ENCODE results near the gene DHRSX.

The DHRSX gene

DNA sequence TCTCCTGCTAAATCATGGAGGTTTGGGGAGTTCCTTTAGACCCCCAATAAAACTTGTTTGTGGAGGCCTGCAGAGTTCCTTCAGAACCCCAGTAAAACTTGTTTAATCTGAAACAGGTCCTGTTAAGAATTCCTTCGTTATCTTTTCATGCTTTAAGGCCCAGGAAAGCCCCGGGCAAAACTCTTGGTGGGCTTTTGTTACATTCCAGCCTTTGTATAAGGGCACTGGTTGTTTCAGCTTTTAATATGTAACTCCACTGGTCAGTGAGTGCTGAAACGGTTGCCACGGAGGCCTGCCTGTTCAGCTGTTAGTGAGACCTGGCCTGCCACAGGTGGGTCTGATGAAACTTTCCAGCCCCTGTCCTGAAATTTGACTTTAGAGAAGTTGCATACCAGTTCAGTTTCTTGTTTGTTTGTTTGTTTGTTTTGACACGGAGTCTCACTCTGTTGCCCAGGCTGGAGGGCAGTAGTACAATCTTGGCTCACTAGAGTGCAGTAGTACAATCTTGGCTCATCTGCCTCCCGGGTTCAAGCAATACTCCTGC lies 12.4 kb upstream of the DHRSX start:
- H3K36me3 ChIP-seq (ENCODE audit: low read depth): no peaks in the 10 kb centered on the region
- no peaks in the 10 kb centered on the region for H3K9me3 ChIP-seq (ENCODE audit: severe bottlenecking)
- H3K4me1 ChIP-seq (ENCODE audit: insufficient read depth, poor library complexity, severe bottlenecking): no peaks in the 10 kb centered on the region
- DNase-seq (ENCODE audit: low spot score): no peak
- no peaks in the 10 kb centered on the region for H3K27me3 ChIP-seq (ENCODE audit: insufficient read depth, poor library complexity, severe bottlenecking)
- no peak for ATAC-seq (ENCODE audit: low read depth)
- H3K4me3 ChIP-seq (ENCODE audit: severe bottlenecking): no peak overlapping the region
- no peak overlapping the region for H3K27ac ChIP-seq (ENCODE audit: poor library complexity, severe bottlenecking)
- TF ChIP-seq, protein P1, sequence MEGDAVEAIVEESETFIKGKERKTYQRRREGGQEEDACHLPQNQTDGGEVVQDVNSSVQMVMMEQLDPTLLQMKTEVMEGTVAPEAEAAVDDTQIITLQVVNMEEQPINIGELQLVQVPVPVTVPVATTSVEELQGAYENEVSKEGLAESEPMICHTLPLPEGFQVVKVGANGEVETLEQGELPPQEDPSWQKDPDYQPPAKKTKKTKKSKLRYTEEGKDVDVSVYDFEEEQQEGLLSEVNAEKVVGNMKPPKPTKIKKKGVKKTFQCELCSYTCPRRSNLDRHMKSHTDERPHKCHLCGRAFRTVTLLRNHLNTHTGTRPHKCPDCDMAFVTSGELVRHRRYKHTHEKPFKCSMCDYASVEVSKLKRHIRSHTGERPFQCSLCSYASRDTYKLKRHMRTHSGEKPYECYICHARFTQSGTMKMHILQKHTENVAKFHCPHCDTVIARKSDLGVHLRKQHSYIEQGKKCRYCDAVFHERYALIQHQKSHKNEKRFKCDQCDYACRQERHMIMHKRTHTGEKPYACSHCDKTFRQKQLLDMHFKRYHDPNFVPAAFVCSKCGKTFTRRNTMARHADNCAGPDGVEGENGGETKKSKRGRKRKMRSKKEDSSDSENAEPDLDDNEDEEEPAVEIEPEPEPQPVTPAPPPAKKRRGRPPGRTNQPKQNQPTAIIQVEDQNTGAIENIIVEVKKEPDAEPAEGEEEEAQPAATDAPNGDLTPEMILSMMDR (IDR thresholded peaks at IDR 0.05; ENCODE audit: poor library complexity, severe bottlenecking): no peak

DNA sequence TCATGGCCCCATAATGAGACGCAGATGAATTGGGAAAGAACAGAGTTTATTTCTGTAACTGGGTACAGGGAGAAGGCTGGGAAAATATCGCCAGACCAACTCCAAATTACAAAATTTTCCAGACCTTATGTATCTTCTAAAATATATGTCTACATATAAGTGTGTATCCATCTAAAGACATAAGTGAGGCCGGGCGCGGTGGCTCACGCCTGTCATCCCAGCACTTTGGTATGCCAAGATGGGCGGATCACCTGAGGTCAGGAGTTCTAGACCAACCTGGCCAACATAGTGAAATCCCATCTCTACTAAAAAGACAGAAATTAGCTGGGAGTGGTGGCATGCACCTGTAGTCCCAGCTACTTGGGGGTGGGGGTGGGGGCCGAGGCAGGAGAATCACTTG lies 11.7 kb upstream of the DHRSX start:
- H3K36me3 ChIP-seq (ENCODE audit: low read depth): no peaks in the 10 kb centered on the region
- H3K4me3 ChIP-seq (ENCODE audit: severe bottlenecking): no peak overlapping the region
- ATAC-seq (ENCODE audit: low read depth) (no peak), DNase-seq (ENCODE audit: low spot score) (no peak)
- H3K27ac ChIP-seq (ENCODE audit: poor library complexity, severe bottlenecking): no peak overlapping the region
- TF ChIP-seq, protein P1 (IDR thresholded peaks at IDR 0.05; ENCODE audit: poor library complexity, severe bottlenecking): no peak
- H3K4me1 ChIP-seq (ENCODE audit: insufficient read depth, poor library complexity, severe bottlenecking): no peaks in the 10 kb centered on the region
- H3K9me3 ChIP-seq (ENCODE audit: severe bottlenecking): no peaks in the 10 kb centered on the region
- H3K27me3 ChIP-seq (ENCODE audit: insufficient read depth, poor library complexity, severe bottlenecking): no peaks in the 10 kb centered on the region

DNA sequence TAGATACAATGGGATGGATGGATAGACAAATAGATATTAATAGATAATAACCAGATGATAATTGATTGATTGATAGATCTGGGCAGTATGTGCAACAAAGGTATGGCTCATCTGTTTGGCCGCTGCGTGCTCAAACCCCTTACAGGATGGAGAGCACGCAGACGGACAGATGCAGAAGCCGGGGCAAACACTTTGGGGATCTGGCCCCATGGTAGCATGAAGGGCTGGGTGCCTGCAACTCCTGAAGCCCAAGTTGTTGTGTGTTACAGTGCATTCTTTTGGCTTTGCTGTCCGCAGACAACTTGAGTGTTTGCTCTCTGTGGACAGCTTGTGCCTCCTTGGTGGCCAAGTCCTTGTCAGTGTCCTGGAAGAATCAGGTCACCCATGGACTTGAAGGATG lies 10.6 kb upstream of the DHRSX start:
- Histone ChIP-seq H3K27ac (ENCODE audit: poor library complexity, severe bottlenecking) (no peak overlapping the region), H3K9me3 (ENCODE audit: severe bottlenecking) (no peaks in the 10 kb centered on the region), H3K27me3 (ENCODE audit: insufficient read depth, poor library complexity, severe bottlenecking) (no peaks in the 10 kb centered on the region), H3K36me3 (ENCODE audit: low read depth) (no peaks in the 10 kb centered on the region), H3K4me3 (ENCODE audit: severe bottlenecking) (no peak overlapping the region), H3K4me1 (ENCODE audit: insufficient read depth, poor library complexity, severe bottlenecking) (no peaks in the 10 kb centered on the region)
- TF ChIP-seq, protein P1 (IDR thresholded peaks at IDR 0.05; ENCODE audit: poor library complexity, severe bottlenecking): no peak
- ATAC-seq (ENCODE audit: low read depth): no peak
- no peak for DNase-seq (ENCODE audit: low spot score)

DNA sequence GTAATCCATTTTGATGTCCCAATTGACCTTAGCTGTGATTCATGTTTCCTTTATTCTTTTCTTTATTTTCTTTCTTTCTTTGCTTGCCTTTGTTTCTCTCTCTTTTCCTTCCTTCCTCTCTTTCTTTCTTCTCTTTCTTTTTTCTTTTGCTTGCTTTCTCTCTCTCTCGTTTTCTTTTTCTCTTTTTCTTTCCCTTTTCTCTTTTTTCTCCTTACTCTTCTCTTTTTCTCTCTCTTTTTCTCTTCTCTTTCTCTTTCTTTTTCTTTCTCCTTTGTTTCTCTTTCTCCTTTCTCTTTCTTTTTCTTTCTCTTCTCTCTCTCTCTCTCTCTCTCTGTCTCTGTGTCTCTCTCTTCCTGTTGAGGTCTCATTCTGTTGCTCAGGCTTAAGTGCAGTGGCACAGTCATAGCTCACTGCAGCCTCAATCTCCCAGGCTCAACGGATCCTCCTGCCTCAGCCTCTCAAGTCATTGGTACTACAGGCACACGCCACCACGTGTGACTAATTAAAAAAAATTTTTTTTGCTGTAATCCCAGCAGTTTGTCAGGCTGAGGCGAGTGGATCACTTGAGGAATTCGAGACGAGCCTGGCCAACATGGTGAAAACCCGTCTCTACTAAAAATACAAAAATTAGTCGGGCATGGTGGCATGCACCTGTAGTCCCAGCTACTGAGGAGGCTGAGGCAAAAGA lies 8.0 kb upstream of the DHRSX start:
- DNase-seq (ENCODE audit: low spot score) (no peak), ATAC-seq (ENCODE audit: low read depth) (no peak)
- TF ChIP-seq, protein P1 (IDR thresholded peaks at IDR 0.05; ENCODE audit: poor library complexity, severe bottlenecking): no peak
- Histone ChIP-seq H3K27me3 (ENCODE audit: insufficient read depth, poor library complexity, severe bottlenecking) (no peaks in the 10 kb centered on the region), H3K36me3 (ENCODE audit: low read depth) (no peaks in the 10 kb centered on the region), H3K9me3 (ENCODE audit: severe bottlenecking) (no peaks in the 10 kb centered on the region), H3K27ac (ENCODE audit: poor library complexity, severe bottlenecking) (no peak overlapping the region), H3K4me3 (ENCODE audit: severe bottlenecking) (no peak overlapping the region), H3K4me1 (ENCODE audit: insufficient read depth, poor library complexity, severe bottlenecking) (no peaks in the 10 kb centered on the region)

All from RWPE2 (cell line).